Astrocyte of the spinal cord (primary cell): Measurements from ENCODE around the gene CATSPERD.

Experiments used
- DNase-seq: peaks from one replicate; pipeline ENCODE4 v3.0.0; 2011; ENCODE audit warnings: low read depth, low spot score
- H3K4me3 ChIP-seq: 2 replicates; pipeline ENCODE4 v1.5.1; 2011; ENCODE audit warnings: low read depth, mild to moderate bottlenecking, low read length, moderate library complexity
- in situ Hi-C: cut with HindIII; loops from 2 replicates; pipeline ENCODE4 v1.10.0; 2017; ENCODE audit warnings: low sequenced_read_pairs
- TF ChIP-seq, protein P1 (sequence below): IDR thresholded peaks from 2 replicates; pipeline ENCODE4 v1.5.1; 2012; ENCODE audit warnings: low read depth, mild to moderate bottlenecking, low read length, inconsistent platforms

Gene CATSPERD

DNA sequence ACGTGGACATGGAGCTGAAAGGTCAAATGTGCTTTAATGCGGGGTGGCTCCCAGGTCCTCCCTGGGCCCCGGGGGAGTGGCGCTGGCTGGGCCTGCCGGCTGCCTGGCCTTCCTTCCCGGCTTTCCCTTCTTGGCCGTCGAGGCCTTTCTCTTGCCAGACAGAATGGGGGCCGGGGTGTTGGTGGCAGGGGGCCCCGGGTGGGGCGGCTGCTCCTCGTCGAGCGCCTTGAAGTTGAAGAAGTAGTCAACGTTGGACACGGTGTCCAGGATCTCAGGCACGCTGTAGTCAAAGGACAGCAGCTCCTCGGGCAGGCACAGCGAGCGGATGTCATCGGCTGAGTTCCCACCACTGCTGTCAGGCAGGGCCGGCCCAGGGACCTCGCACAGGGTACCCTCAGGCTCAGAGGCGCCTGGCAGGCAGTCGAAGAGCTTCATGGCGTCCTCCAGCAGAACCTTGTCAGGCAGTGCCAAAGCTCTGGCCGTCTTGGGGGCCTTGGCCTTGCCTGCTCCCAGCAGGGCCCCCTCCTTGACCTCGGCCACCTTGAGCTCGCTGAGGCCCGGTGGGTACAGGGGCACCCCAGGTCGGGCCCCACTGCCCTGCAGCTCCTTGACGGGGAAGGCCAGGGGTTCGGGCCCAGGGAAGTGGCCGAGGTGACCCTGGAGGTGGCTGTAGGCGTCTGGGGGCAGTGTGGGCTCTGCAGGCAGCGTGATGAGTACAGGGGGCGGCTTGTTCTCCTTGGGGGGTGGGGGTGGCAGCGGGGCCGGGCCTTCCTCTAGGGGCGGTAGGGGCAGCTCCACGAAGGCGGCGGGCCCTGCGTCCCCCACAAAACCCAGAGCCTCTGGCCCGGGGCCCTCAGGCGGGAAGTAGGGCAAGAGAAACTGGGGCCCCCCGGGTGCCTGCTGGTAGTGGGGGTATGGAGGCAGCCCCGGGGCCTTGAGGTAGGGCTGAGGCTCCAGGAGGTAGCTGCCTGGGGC, 62.8 kb downstream of the CATSPERD start:
- TF ChIP-seq, protein P1, sequence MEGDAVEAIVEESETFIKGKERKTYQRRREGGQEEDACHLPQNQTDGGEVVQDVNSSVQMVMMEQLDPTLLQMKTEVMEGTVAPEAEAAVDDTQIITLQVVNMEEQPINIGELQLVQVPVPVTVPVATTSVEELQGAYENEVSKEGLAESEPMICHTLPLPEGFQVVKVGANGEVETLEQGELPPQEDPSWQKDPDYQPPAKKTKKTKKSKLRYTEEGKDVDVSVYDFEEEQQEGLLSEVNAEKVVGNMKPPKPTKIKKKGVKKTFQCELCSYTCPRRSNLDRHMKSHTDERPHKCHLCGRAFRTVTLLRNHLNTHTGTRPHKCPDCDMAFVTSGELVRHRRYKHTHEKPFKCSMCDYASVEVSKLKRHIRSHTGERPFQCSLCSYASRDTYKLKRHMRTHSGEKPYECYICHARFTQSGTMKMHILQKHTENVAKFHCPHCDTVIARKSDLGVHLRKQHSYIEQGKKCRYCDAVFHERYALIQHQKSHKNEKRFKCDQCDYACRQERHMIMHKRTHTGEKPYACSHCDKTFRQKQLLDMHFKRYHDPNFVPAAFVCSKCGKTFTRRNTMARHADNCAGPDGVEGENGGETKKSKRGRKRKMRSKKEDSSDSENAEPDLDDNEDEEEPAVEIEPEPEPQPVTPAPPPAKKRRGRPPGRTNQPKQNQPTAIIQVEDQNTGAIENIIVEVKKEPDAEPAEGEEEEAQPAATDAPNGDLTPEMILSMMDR = no peak
- in situ Hi-C loops = no loop called here
- H3K4me3 ChIP-seq = no peak overlapping the region
- no peak for DNase-seq

DNA sequence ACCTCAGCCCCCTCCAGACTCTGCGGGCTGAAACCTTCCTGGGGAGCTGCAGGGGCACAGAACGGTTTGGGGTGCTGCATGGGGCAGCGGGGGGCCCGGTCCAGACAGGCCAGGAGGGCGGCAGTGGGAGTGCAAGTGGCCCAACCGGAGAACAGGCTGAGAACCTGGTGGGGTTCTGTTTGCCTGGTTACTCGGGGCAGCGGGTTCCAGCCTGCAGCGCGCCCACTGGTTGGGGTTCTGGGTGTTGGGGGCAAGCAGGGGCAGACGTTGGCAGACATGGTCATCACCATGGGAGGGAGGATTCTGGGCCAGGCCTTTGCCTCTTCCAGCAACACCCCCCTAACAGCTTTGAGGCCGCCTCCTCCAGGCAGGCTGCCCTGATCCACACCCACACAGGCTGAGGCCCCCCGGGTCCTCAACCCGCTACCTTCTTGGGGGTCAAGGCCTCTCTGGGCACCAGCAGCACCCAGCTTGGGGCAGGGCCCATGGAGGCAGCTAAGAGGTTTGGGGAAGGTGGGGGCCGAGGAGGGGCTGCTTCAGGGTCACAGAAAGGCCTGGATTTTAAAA, 64.2 kb downstream of the CATSPERD start, which contains the start of gene PRR22:
Gene PRR22, minus strand, starts transcription at position 166 of the 567 bp plus-strand sequence. Its CDS starts 86 bp downstream, at position 80.
- in situ Hi-C loops = no loop called here
- TF ChIP-seq, protein P1 = no peak
- no peak for DNase-seq

DNA sequence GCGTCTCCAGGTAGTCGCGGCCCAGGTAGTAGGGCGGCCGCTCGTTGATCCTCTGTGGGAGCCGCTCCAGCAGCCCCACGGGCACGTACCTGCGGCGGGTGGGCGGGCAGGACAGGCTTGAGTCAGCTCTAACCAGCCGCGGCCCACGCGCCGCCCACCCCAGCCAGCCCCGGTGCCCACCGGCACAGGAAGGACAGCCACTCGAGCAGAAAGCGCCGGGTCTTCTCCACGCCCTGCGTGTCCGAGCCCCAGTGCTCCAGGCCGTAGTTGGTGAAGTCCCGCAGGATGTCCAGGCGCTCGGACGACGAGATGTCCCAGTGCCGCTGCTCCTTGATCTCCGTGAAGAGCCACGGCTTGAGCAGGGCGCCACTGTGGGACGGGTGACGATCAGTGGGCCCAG, 65.0 kb downstream of the CATSPERD start:
- TF ChIP-seq, protein P1 = no peak
- in situ Hi-C loops = no loop called here
- no peak for DNase-seq
- no peak overlapping the region for H3K4me3 ChIP-seq

More for the DNA sequence above, 64.2 kb downstream of the CATSPERD start, which contains the start of gene PRR22:
- H3K4me3 ChIP-seq = no peak within 1 kb of the TSS

GRCh38 chr19:5786593-5787408, 66.4 kb downstream of the CATSPERD start:
- TF ChIP-seq, protein P1 = no peak
- in situ Hi-C loops = no loop called here
- no peak for DNase-seq
- no peak overlapping the region for H3K4me3 ChIP-seq

GRCh38 chr19:5787409-5788182, 67.2 kb downstream of the CATSPERD start:
- H3K4me3 ChIP-seq = no peak overlapping the region
- TF ChIP-seq, protein P1 = no peak
- no peak for DNase-seq
- in situ Hi-C loops = no loop called here
